ENCODE measurements around the gene ADGRV1.
"Not testable (repeated sequence)": the region's sequence is repeated elsewhere in the genome, so short reads cannot be mapped to it uniquely, and the experiment has no call there.

Gene ADGRV1

GRCh38 chr5:90553711-90554110 lies 4.9 kb upstream of the ADGRV1 start:
- no peak for DNase-seq

- DNase-seq = no peak
Observed at GRCh38 chr5:90554358-90555006, 4.1 kb upstream of the ADGRV1 start.

- no peak for DNase-seq
Observed at GRCh38 chr5:90555666-90556065, 2.9 kb upstream of the ADGRV1 start.

GRCh38 chr5:90557391-90557790 lies 1.2 kb upstream of the ADGRV1 start:
- DNase-seq = no peak

- no peak for DNase-seq
Observed at GRCh38 chr5:90557871-90558270, 726 bp upstream of the ADGRV1 start.

- DNase-seq = no peak
Observed at GRCh38 chr5:90560771-90561170, 2.2 kb downstream of the ADGRV1 start.

- no peak for DNase-seq
Observed at GRCh38 chr5:90561766-90562165, 3.2 kb downstream of the ADGRV1 start.

- DNase-seq = no peak
Observed at GRCh38 chr5:90562341-90562740, 3.7 kb downstream of the ADGRV1 start.

- no peak for DNase-seq
Observed at GRCh38 chr5:90563108-90563507, 4.5 kb downstream of the ADGRV1 start.

GRCh38 chr5:90565491-90565890 lies 6.9 kb downstream of the ADGRV1 start:
- DNase-seq = no peak

- no peak for DNase-seq
Observed at GRCh38 chr5:90569084-90569483, 10.5 kb downstream of the ADGRV1 start.

- no peak for DNase-seq
Observed at GRCh38 chr5:90570034-90570433, 11.4 kb downstream of the ADGRV1 start.

GRCh38 chr5:90571147-90571773 lies 12.7 kb downstream of the ADGRV1 start:
- DNase-seq = no peak

- DNase-seq = no peak
Observed at GRCh38 chr5:90575712-90576111, 17.1 kb downstream of the ADGRV1 start.

GRCh38 chr5:90576566-90576965 lies 18.0 kb downstream of the ADGRV1 start:
- not testable (repeated sequence) for DNase-seq

- not testable (repeated sequence) for DNase-seq
Observed at GRCh38 chr5:90579905-90580304, 21.3 kb downstream of the ADGRV1 start.

GRCh38 chr5:90581956-90582355 lies 23.4 kb downstream of the ADGRV1 start:
- no peak for DNase-seq

GRCh38 chr5:90585337-90585986 lies 26.9 kb downstream of the ADGRV1 start:
- no peak for DNase-seq

GRCh38 chr5:90586469-90586868 lies 27.9 kb downstream of the ADGRV1 start:
- no peak for DNase-seq

GRCh38 chr5:90590170-90590569 lies 31.6 kb downstream of the ADGRV1 start:
- DNase-seq = no peak

- DNase-seq = not testable (repeated sequence)
Observed at GRCh38 chr5:90593083-90593482, 34.5 kb downstream of the ADGRV1 start.

- DNase-seq = not testable (repeated sequence)
Observed at GRCh38 chr5:90595766-90596165, 37.2 kb downstream of the ADGRV1 start.

- no peak for DNase-seq
Observed at GRCh38 chr5:90598293-90598692, 39.7 kb downstream of the ADGRV1 start.

- DNase-seq = not testable (repeated sequence)
Observed at GRCh38 chr5:90600307-90600706, 41.7 kb downstream of the ADGRV1 start.
